GM12878 (cell line): ENCODE data around the gene NIBAN1. TPM values are rescaled to one million over a fixed set of nuclear protein-coding genes. Genes with fewer than 3 reads are reported as not detected.
A peak's percentile ranks its signal among the peaks of the same experiment; 100 is the strongest.

Experiments used
- ATAC-seq: fragments of 200-7000 bp; cut with Tn5 transposase; 3 replicates; pipeline ENCODE4 v1.9.1; 2020; ENCODE audit warnings: mild to moderate bottlenecking, moderate library complexity
- BruUV-seq: library from RNA; stranded (reverse); fragments of 400-500 nt; replicated peaks from 2 replicates; lab custom pipeline; 2021; lab: Mats Ljungman, UMichigan
- CTCF ChIA-PET: fragments of 300-600 bp; sonication (Branson Sonifier 250); formaldehyde crosslinking; extraction: SDS; loops from one replicate; lab custom pipeline; 2021; ENCODE audit warnings: inconsistent platforms; lab: Yijun Ruan, JAX
- POLR2A ChIA-PET: fragments of 350-600 bp; formaldehyde crosslinking; extraction: SDS; loops from one replicate; lab custom pipeline; 2021; ENCODE audit warnings: inconsistent platforms; lab: Charles Lee
- RAD21 ChIA-PET: fragments of 300-600 bp; sonication (Branson Sonifier 250); formaldehyde crosslinking; loops from one replicate; lab custom pipeline; 2023; ENCODE audit warnings: antibody characterized with exemption; ENCODE audit not compliant: unreplicated experiment; lab: Charles Lee
- SMC1A ChIA-PET: fragments of 300-600 bp; sonication (Branson Sonifier 250); formaldehyde crosslinking; loops from one replicate; lab custom pipeline; 2023; ENCODE audit not compliant: unreplicated experiment, uncharacterized antibody; lab: Charles Lee
- DNase-seq: peaks from one replicate; pipeline ENCODE4 v3.0.0-alpha.2; 2011; ENCODE audit warnings: low read depth, low spot score
- FAIRE-seq: peaks from 3 replicates; lab custom pipeline; 2011; peaks lifted over from hg19 to GRCh38; lab: Jason Lieb, UNC
- H2AFZ ChIP-seq: 2 replicates; pipeline ENCODE4 v1.6.0; 2011; ENCODE audit warnings: low read depth, low read length, control low read depth; ENCODE audit not compliant: control insufficient read depth
- H3K27ac ChIP-seq: 2 replicates; pipeline ENCODE4 v1.5.1; 2011; ENCODE audit warnings: control low read depth; ENCODE audit not compliant: control insufficient read depth, insufficient read depth
- H3K27me3 ChIP-seq, 2 experiments: replicated peaks in 1 of 2; 2 replicates each; pipeline versions ENCODE4 v1.6.0 to v1.6.1; 2011; ENCODE audit warnings: low read length in 1 of 2; ENCODE audit not compliant: control insufficient read depth in 2 of 2, insufficient read depth in 2 of 2
- H3K36me3 ChIP-seq, 2 experiments: 2 replicates each; pipeline ENCODE4 v1.5.1; 2011; ENCODE audit warnings: low read length in 1 of 2; ENCODE audit not compliant: control insufficient read depth in 2 of 2, insufficient read depth in 2 of 2
- H3K4me1 ChIP-seq: 2 replicates; pipeline ENCODE4 v1.6.1; 2011; ENCODE audit warnings: mild to moderate bottlenecking, low read length, moderate library complexity, mixed read lengths; ENCODE audit not compliant: control insufficient read depth, insufficient read depth
- H3K4me2 ChIP-seq: 2 replicates; pipeline ENCODE4 v1.6.0; 2011; ENCODE audit warnings: control low read depth; ENCODE audit not compliant: control insufficient read depth, insufficient read depth
- H3K4me3 ChIP-seq: fragments of 200-600 bp; sonication (generic); 2 replicates; pipeline ENCODE4 v1.5.1; 2016
- H3K79me2 ChIP-seq: 2 replicates; pipeline ENCODE4 v1.6.0; 2011; ENCODE audit warnings: low read length; ENCODE audit not compliant: control insufficient read depth, insufficient read depth
- H3K9ac ChIP-seq: 2 replicates; pipeline ENCODE4 v1.8.0; 2011; ENCODE audit warnings: low read length, control low read depth, mixed read lengths; ENCODE audit not compliant: control insufficient read depth, insufficient read depth
- H3K9me3 ChIP-seq: replicated peaks from 3 replicates; pipeline ENCODE4 v1.5.1; 2011; ENCODE audit warnings: mild to moderate bottlenecking, low read length; ENCODE audit not compliant: control insufficient read depth, insufficient read depth
- H4K20me1 ChIP-seq: 2 replicates; pipeline ENCODE4 v1.6.0; 2011; ENCODE audit not compliant: control insufficient read depth, insufficient read depth
- CUX1 ChIP-seq: IDR thresholded peaks from 2 replicates; pipeline ENCODE4 v1.6.1; 2012; ENCODE audit warnings: improper control_type of control experiment, low read depth, low read length; ENCODE audit not compliant: insufficient replicate concordance
- EED ChIP-seq: sonication (generic); IDR thresholded peaks from 2 replicates; pipeline ENCODE4 v1.6.1; 2016; ENCODE audit warnings: antibody characterized with exemption, low read depth
- ELK1 ChIP-seq: IDR thresholded peaks from 2 replicates; pipeline ENCODE4 v1.6.1; 2012; ENCODE audit warnings: low read depth, low read length, improper control_type of control experiment
- LARP7 ChIP-seq: fragments of 450-650 bp; IDR thresholded peaks from 2 replicates; pipeline ENCODE4 v1.6.1; 2017; ENCODE audit warnings: mild to moderate bottlenecking
- NFIC ChIP-seq: IDR thresholded peaks from 2 replicates; pipeline ENCODE4 v1.6.1; 2012; ENCODE audit warnings: low read depth, mild to moderate bottlenecking, inconsistent platforms, low read length, moderate library complexity
- PKNOX1 ChIP-seq: fragments of 450-650 bp; IDR thresholded peaks from 2 replicates; pipeline ENCODE4 v1.6.1; 2016; ENCODE audit warnings: mild to moderate bottlenecking
- SMARCA5 ChIP-seq: fragments of 450-650 bp; IDR thresholded peaks from 2 replicates; pipeline ENCODE4 v1.6.1; 2017; ENCODE audit warnings: mild to moderate bottlenecking
- SMC3 ChIP-seq: IDR thresholded peaks from 2 replicates; pipeline ENCODE4 v1.6.1; 2011; ENCODE audit warnings: low read length, improper control_type of control experiment, borderline replicate concordance
- STAT3 ChIP-seq: IDR thresholded peaks from 2 replicates; pipeline ENCODE4 v1.6.1; 2011; ENCODE audit warnings: low read depth, low read length, improper control_type of control experiment
- ZBTB4 ChIP-seq: fragments of 450-650 bp; formaldehyde crosslinking; IDR thresholded peaks from 2 replicates; pipeline ENCODE4 v1.4.0; 2022; ENCODE audit warnings: mild to moderate bottlenecking, moderate library complexity
- ZNF274 ChIP-seq: IDR thresholded peaks from one replicate; pipeline ENCODE4 v1.8.0; 2011; ENCODE audit not compliant: insufficient read length, insufficient read depth
- WGBS: methylation state at CpG from one replicate; pipeline ENCODE4 v1.1.6; 2016; ENCODE audit warnings: low lambda C conversion rate; ENCODE audit not compliant: insufficient replicate concordance, insufficient coverage; ENCODE audit errors: missing lambda C conversion rate; 5-methylcytosine and 5-hydroxymethylcytosine counted together
- in situ Hi-C: fragments of 300-500 bp; cut with MboI; formaldehyde crosslinking; loops from 9 replicates; pipeline ENCODE4 v1.14.3; 2018; ENCODE audit warnings: mixed read lengths
- intact Hi-C: fragments of 100-400 bp; cut with micrococcal nuclease; formaldehyde crosslinking; loops from one replicate; pipeline ENCODE4 v1.14.2; 2022; ENCODE audit not compliant: unreplicated experiment
- polyA plus RNA-seq, 11 experiments: library from polyadenylated mRNA; depleted of rRNA in 4 of 11; unstranded in 6 of 11; stranded (reverse) in 5 of 11; fragments of >200 nt; fragmentation: Nextera tagmentation in 4 of 11; fragmentation: Illumina TruSeq in 1 of 11; extraction: Ambion mirVana in 4 of 11; extraction: Trizol in 1 of 11; gene quantifications; 1 replicate in 1 of 11; 2 replicates in 10 of 11; pipeline versions ENCODE4 v1.2.1 to v1.2.3, GENCODE V29; 2011 to 2016; ENCODE audit warnings: inconsistent platforms in 2 of 11, missing spikeins in 2 of 11, low read depth in 1 of 11
- total RNA-seq, 4 experiments: library from RNA; depleted of rRNA in 3 of 4; stranded (reverse); fragments of >200 nt in 3 of 4; fragmentation: Illumina TruSeq in 1 of 4; extraction: Trizol in 1 of 4; gene quantifications; 2 replicates each; pipeline versions ENCODE4 v1.2.1 to v1.2.3, GENCODE V29; 2013 to 2021

Gene NIBAN1
- total and polyA plus RNA-seq, 10 of the 15 experiments (the other 5 are each of a cell fraction or from before 2014, with no cell fraction given), result 11.2 to 67.8 (median 44.3) TPM

- BruUV-seq, result no TSS peak
- in situ Hi-C loops, result no loop called here
- H3K79me2 ChIP-seq, result peaks cover 30% of the 10 kb centered on the region
- no peaks in the 10 kb centered on the region for H3K36me3 ChIP-seq
- ChIA-PET SMC1A (interaction anchor here (1.0 to 5.9 kb wide), 25 partner anchors 7 to 480 kb away, joined by 3 to 32 read pairs (median 4); no protein-coding TSS in a partner anchor), POLR2A (interaction anchor here (0.6 to 2.4 kb wide), 8 partner anchors 18 to 226 kb away, joined by 3 to 10 read pairs (median 4); partner anchors contain the start of gene SWT1), CTCF (interaction anchor here (0.6 to 14.9 kb wide), 17 partner anchors 9 to 1839 kb away, joined by 3 to 353 read pairs (median 4); no protein-coding TSS in a partner anchor), RAD21 (interaction anchor here (0.7 to 4.3 kb wide), 17 partner anchors 8 to 219 kb away, joined by 3 to 27 read pairs (median 4); partner anchors contain the start of gene EDEM3)
- no peaks in the 10 kb centered on the region for H3K27me3 ChIP-seq
- DNase-seq, result peak; percentile 56
- intact Hi-C loops, result loop anchor here (1.0 to 5.0 kb wide), 5 partner anchors 27 to 221 kb away; partner anchors contain the start of gene EDEM3
- peak overlapping the region; percentile 83 for H3K9ac ChIP-seq
- peak; percentile 38 for FAIRE-seq
- H3K9me3 ChIP-seq, result no peaks in the 10 kb centered on the region
- under 1% methylated on average over 29 of the region's 39 CpGs for WGBS
- H3K4me2 ChIP-seq, result peak overlapping the region; percentile 87
- H4K20me1 ChIP-seq, result no peaks in the 10 kb centered on the region
- H2AFZ ChIP-seq, result peak overlapping the region; percentile 79
- H3K4me1 ChIP-seq, result peaks cover 21% of the 10 kb centered on the region
- H3K27ac ChIP-seq, result peak overlapping the region; percentile 86
- H3K4me3 ChIP-seq, result peak overlapping the region; percentile 96
- peak; percentile 78 for ATAC-seq
- TF ChIP-seq STAT3 (no peak), ZBTB4 (CRISPR knock-in tag) (no peak), NFIC (peak; percentile 87), ELK1 (no peak), LARP7 (no peak), ZNF274 (no peak), PKNOX1 (no peak), CUX1 (peak; percentile 27), SMC3 (no peak; the same call in 1 of the 2 replicates), EED (peak; percentile 95), SMARCA5 (no peak)
Measured at GRCh38 chr1:184973272-184974055, 844 bp downstream of the NIBAN1 start.
